GM19328 (cell line): ENCODE results near the gene APBB2.
"Not testable (repeated sequence)": the region's sequence is repeated elsewhere in the genome, so short reads cannot be mapped to it uniquely, and the experiment has no call there.

Source experiments
- ATAC-seq: cut with Tn5 transposase; IDR thresholded peaks from one replicate; pipeline ENCODE4 v1.9.1; 2021; ENCODE audit warnings: mild to moderate bottlenecking, moderate library complexity; ENCODE audit not compliant: unreplicated experiment

APBB2 gene

DNA sequence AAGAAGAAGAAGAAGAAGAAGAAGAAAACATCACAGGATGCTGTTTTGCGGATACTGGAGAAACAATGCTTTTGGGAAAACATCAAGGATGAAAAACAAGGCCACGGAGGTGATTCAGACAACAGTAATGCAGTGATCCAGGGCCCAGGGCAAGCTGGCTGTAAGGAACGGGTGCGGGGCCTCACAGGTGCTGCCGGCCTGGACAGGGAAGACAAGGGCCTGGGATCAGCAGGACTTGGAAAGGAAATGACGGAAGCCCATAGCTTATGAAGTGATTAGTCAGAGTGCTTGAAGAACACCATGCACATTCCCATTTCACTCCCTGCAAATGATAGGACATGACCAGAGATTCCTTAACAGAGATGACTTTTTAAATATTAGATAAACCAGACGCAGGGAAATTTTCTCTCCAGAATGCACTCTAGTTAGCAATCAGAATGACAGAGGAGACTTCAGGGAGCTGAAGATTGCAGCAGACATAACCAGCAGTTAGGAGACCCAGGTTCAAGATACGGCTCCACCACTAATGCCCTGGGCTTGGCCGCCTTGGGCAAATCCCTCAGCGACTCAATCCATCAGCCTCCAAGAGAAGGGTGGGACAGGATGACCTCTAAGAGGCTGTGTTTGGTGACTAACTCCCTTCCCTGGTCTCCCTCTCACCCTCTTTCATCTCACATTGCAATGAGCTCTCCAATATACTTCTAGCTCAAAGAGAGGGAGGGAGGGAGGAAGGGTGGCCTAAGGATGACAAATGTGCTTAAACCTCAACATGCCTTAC lies 54.1 kb downstream of the APBB2 start:
- ATAC-seq = no peak

DNA sequence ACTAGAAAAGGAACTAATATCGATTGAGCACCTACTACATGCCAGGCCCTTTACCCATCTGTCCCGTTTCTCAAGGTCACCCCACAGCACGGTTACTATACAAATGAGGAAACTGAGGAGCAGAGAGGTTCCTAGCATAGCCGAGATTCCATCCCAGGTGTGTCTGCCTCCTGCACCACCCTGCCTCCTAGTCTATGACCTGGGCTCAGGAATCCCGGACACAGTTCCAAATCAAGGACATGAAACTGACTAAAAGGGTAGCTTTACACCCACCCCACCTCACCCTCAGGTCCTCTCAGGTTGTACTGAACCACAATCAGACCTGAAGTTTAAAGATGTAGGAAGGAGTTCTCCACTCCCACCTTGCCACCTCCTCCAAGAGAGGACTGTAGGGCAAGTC lies 55.6 kb downstream of the APBB2 start:
- no peak for ATAC-seq

DNA sequence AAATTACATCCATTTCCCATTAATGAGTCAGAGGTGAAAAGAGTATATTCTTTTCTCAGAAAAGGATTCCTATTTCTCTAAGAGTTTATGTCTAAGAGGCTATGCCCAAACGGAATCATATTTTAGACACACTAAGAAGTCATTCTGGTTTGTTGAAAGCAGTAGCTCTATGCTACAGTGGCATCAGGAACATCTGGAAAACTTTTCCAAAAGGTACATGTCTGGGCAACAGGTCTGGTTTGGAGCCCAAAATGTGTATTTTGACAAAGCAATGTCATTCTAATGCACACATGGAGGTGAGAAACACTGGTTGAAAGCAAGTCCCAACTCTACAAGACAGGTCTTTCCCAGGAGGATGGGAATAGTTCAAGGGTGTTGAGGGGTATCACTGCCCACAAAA lies 56.1 kb downstream of the APBB2 start:
- no peak for ATAC-seq

DNA sequence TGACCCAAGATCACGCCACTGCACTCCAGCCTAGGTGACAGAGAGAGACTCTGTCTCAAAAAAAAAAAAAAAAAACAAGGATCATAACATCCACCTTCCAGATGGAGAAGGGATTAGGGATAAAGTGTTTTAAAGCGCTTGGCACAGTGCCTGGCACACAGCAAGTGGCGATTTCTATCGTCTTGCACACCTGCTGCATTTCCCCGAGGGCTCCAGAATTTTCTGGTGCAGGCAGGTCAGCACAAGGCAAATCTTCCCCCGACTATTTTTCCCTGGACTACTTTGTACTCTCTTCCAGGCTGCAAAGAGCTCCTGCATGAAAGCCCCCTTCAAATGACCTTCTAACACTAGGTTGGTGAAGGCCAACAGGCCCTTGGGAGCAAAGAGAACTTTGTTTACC lies 57.3 kb downstream of the APBB2 start:
- ATAC-seq = no peak

DNA sequence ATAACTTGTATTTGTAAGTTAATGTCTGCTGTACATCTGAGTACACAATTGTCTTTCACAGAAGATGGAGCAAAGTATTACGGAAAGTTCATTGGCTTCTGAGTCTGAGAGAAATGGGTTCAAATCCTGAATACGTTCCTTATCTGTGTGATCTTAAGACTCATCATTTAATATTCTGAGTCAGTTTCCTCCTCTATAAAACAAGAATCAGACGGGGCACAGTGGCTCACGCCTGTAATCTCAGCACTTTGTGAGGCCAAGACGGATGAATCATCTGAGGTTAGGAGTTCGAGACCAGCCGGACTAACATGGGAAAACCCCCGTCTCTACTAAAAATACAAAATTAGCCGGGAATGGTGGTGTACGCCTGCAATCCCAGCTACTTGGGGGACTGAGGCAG lies 57.8 kb downstream of the APBB2 start:
- no peak for ATAC-seq

DNA sequence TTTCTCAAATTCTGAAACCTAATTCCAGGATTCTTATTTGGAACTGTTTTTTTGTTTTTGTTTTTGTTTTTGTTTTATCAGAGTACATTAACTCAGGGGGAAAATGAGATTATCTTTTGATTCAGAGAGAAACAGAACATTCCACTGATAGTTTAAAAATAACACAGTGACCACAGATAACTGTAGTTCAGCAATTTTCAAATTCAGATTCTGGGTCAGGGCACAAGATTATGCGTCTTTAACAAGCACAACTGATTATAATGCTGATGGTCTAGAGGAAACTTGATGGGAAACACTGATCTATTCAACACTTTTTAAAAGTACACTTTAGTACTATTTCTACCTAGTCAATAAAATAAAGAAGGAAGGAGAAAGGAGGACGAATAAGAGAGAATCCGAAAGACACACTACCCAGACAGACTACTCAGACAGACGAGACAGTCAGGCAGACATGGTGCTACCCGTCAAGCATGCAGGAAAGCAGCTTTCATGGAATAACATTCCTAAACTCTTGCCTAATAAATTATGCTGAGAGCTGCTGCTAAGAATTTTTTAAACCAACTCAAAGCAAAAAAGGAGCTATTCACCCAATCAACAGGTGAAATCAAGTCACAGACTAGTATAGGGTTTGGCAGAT lies 59.0 kb downstream of the APBB2 start:
- ATAC-seq = no peak

DNA sequence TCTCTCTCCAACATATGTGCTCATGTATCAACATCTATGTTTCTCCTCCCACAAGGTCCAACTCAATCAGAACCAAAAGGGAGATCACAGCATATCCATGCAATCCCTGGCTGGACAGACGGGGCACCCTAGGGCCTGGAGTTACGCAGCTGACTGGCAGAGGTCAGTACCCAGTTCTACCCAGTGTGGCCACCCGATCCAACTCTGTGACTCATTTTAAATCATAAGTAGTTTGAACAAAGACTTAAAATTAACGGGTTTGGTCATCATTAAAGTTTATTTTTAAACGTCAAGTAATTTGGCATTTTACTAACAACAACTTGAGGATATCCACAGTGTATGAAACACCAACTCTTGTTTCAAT lies 59.5 kb downstream of the APBB2 start:
- ATAC-seq = no peak

DNA sequence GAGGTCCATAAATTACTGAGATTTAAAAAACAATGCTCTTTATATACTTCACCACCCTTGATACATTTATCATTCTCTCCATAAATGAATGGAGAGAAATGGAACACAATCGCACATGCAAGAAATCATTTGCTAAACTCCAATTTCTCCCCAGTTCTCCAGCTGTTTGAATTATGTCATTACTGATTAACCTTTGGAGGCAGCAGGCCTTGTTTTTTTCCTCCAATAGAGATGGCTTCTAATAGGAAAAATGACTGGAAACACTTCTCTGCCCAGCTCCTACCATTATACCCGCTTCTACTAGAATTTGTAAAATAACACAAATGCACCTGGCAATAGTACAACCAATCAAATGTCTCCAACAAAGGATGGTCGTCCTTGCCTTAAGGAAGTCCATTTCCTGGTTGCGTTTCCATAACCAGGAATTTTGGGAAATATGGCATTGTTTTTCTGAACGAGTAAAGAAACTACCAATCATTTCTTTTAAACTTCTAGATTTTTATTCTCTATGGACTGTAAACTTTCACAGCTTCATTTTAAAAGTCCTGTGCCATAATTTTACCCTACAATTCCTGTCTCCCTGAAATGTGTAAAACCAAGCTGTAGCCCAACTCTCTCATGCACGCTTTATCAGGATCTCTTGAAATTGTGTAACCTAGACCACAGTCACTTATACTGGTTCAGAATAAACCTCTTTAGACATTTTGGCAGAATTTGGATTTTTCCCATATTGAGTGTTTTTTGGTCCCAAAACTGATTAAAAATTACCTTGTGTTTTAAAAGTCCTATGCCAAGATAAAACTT lies 60.1 kb downstream of the APBB2 start:
- no peak for ATAC-seq

DNA sequence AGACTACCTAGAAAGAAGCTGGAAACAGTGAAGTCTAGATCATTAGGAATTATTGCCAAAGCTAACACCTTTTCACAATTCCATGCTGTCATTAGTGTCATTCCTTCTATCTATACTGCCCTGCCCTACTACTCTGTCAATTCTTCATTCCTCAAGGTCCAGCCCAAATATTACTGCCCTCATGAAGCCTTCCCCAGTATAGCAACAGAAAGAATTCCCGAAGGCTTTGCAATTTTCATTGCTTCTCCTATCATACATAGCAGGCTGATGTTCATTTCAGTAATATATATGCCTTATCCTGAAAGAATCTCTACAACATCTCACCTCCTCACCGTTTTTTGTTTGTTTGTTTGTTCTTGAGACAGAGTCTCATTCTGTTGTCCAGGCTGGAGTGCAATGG lies 63.9 kb downstream of the APBB2 start:
- ATAC-seq = no peak

DNA sequence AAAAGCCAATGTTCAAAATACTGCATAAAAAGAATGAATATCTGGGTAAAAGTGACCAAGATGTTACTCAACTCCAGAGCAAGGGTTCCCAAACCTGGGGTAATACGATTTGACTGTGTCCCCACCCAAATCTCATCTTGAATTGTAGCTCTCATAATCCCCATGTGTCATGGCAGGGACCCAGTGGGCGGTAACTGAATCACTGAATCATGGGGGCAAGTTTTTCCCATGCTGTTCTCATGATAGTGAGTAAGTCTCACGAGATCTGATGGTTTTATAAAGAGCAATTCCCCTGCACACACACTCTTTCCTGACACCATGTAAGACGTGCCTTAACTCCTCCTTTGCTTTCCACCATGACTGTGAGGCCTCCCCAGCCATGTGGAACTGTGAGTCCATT lies 64.8 kb downstream of the APBB2 start:
- ATAC-seq = not testable (repeated sequence)

DNA sequence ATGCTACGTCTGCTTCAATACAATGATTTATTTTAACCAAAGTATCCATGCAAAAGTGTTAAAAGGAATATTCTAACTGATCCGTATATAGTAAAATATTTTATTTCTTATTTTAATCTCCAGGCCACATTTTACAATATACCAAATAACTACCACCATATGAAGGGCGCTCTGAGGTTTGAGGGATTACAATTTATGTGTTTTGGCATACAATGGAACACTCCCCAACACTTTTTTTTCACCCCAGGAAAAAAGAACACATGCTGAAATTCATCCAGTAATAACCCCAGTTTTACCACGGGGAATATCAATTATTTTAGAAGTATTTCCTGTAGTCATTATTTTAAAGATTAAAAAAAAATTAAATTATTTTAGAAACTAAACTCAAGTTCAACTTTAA lies 65.4 kb downstream of the APBB2 start:
- ATAC-seq = no peak

DNA sequence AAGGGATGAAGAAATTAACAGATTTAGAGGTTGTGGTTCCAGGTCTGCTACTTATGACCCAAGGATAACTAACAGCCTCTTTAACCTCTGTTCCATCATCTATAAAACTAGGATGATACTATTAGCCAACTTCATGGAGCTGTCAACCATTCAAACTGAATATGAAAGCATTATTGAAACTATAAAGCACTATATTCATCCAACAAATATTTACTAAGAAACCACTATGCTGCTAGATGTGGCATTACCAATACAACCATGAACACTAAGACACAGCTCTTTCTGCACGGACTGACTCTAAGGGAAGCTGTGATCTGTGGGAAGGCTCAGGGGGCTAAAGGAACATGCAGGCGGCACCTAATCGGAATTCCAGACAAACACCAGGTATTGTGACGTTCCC lies 66.0 kb downstream of the APBB2 start:
- ATAC-seq = no peak

DNA sequence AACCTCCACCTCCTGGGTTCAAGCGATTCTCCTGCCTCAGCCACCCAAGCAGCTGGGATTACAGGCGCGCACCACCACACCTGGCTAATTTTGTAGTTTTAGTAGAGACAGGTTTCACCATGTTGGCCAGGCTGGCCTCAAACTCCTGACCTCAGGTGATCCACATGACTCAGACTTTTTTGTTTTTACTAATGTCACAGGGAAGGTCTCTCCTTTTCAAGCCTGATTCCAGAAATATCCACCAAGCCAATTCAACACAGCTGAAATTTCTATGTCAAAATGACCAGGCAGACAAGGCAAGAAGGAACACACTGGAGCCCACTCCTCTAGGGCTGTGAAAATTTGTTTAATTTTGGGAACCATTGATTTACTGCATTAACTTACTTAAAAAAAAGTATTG lies 66.8 kb downstream of the APBB2 start:
- not testable (repeated sequence) for ATAC-seq

DNA sequence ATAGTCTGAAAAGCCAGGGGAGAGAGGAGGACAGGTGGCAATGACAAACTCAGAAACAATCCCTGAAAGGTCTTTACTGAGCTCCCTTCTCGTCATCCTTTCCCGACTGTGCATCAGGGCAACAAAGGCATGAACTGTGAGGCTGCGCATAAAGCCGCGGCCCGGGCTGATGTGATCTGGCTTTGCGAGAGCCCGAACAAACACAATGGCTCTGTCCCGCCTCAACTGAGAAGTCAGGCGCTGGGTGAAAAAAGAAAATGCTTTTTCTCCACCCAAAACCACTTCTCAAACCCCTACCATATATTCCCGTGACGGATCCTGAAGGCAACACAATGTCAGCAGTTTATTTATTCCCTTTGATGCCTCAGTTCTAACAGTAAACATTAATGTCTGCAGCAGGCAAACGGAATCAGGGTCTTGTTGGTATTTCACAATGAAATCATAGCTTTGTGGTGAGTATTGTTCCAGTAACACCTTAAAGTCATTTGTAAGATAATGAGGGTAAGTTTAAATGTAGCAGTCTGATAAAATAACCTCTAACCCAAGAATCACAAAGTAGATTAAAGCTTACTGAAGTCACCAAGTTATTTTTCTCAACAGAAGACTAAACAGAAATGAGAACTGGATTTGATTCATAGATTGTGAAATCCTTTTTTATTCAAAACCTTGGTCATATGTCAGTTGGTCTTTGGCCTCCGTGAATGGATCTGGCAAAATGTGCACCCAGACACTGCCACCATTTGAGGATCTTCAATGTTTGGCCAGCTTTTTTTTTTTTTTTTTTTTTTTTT lies 67.4 kb downstream of the APBB2 start:
- no peak for ATAC-seq

DNA sequence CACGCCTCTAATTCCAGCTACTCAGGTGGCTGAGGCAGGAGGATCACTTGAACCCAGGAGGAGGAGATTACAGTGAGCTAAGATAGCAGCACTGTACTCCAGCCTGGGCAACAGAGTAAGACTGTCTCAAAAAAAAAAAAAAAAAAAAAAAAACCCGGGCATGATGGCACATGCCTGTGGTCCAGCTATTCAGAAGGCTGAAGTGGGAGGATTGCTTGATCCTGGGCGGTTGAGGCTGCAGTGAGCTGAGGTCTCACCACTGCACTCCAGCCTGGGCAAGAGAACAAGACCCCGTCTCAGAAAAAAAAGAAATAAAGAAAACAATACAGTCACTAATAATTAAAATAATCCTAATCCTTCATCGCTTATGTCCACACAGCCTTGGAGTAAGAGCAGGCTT lies 68.1 kb downstream of the APBB2 start:
- no peak for ATAC-seq

DNA sequence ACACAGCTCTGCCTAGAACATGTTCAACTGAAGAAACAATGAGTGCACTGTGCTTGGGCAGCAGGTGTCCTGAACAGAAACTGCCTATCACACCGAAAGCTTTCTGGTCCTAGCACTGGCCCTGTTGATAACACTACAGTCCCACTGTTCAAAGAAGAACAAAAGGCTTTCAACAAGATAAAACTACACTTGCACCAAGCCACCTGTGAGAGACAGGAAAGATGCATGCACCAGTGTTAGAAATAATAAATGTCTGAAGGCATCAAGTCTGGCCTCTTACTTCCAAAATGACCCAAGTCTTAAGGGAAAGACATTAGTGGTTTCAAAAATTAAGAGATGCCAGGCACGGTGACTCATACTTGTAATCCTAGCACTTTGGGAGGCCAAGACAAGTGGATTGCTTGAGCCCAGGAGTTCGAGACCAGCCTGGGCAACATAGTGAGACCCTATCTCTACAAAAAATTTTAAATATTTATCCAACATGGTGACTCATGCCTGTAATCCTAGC lies 68.7 kb downstream of the APBB2 start:
- ATAC-seq = no peak

DNA sequence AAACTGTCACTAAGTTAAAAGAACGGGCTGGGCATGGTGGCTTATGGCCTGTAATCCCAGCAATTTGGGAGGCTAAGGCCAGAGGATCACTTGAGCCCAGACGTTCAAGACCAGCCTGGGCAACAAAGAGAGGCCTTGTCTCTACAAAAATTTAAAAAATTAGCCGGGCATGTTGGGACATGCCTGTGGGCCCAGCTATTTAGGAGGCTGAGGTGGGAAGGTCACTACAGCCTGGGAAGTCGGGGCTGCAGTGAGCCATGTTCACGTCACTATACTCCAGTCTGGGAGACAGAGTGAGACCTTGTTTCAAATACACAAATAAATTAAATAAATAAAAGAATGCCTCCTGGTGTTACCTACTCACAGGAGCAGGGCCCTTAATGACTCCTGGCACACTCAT lies 69.5 kb downstream of the APBB2 start:
- ATAC-seq = no peak

DNA sequence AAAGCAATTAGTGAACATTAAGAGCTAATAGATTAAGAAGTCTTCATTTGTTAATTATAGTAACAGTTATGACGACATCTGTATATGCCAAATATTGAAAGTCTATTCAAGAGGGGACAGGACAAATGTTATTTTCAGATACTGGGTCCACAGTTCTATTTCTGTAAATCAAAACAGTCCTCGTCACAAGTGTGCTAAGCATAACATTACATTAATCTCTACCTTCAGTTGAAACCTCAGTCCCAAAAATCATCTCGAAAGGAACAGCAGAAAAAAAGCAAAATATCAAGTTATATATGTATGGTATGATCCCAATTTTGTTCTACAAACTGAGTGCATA lies 70.3 kb downstream of the APBB2 start:
- no peak for ATAC-seq

DNA sequence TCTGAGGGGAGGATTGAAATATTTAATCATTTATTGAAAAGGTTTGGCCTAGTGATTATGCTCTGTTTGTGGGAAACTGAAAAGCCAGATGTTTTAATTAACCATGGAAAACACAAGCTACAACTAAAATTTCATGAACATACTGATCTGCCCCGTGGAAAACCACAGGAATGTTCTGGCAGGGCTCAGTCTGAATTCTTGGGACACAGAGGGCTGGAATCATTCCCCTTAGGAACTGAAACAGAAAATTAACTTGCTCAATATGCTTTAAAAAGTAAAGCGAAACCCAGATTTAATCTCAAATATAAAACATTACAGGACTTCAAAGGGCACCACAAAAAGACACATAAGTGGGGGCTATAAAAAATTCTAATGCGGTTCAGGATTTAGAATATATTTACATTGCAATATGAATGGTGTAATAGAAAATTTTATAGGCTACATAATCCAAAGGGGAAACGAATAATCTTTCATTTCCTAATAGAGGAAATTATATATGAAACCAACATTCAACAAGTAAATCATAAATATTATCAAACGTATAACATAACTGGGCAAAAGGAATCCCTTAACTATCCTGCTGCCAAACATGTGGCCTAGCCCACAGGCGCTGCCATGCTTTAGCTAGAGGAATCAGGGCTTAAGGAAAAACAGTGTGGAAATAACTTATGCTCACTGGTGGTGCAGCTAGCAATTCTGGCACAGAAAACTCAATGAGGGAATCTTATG lies 70.9 kb downstream of the APBB2 start:
- ATAC-seq = no peak
